ENCODE measurements around the gene PRAME.
"Not testable (repeated sequence)": the region's sequence is repeated elsewhere in the genome, so short reads cannot be mapped to it uniquely, and the experiment has no call there.

Gene PRAME

GRCh38 chr22:22590136-22590891 lies 31.2 kb upstream of the PRAME start:
- DNase-seq (ENCODE audit: low read depth) = no peak
- TF ChIP-seq CTCF (IDR thresholded peaks at IDR 0.05; ENCODE audit: control insufficient read depth, insufficient read depth, low read depth, low read length, missing control alignments) = no peak
- no peak overlapping the region for H3K4me3 ChIP-seq (ENCODE audit: control insufficient read depth, low read depth, low read length)

- DNase-seq (ENCODE audit: low read depth) = no peak
- no peak overlapping the region for H3K4me3 ChIP-seq (ENCODE audit: control insufficient read depth, low read depth, low read length)
- TF ChIP-seq CTCF (IDR thresholded peaks at IDR 0.05; ENCODE audit: control insufficient read depth, insufficient read depth, low read depth, low read length, missing control alignments) = no peak
Observed at GRCh38 chr22:22588485-22589164, 29.6 kb upstream of the PRAME start.

- no peak for TF ChIP-seq CTCF (IDR thresholded peaks at IDR 0.05; ENCODE audit: control insufficient read depth, insufficient read depth, low read depth, low read length, missing control alignments)
- DNase-seq (ENCODE audit: low read depth) = no peak
- H3K4me3 ChIP-seq (ENCODE audit: control insufficient read depth, low read depth, low read length) = no peak overlapping the region
Observed at GRCh38 chr22:22587577-22588188, 28.6 kb upstream of the PRAME start.

- DNase-seq (ENCODE audit: low read depth) = no peak
- H3K4me3 ChIP-seq (ENCODE audit: control insufficient read depth, low read depth, low read length) = no peak overlapping the region
- no peak for TF ChIP-seq CTCF (IDR thresholded peaks at IDR 0.05; ENCODE audit: control insufficient read depth, insufficient read depth, low read depth, low read length, missing control alignments)
Observed at GRCh38 chr22:22584722-22585121, 25.7 kb upstream of the PRAME start.

- H3K4me3 ChIP-seq (ENCODE audit: control insufficient read depth, low read depth, low read length) = no peak overlapping the region
- no peak for DNase-seq (ENCODE audit: low read depth)
- no peak for TF ChIP-seq CTCF (IDR thresholded peaks at IDR 0.05; ENCODE audit: control insufficient read depth, insufficient read depth, low read depth, low read length, missing control alignments)
Observed at GRCh38 chr22:22583030-22583429, 24.0 kb upstream of the PRAME start.

- not testable (repeated sequence) for DNase-seq (ENCODE audit: low read depth); H3K4me3 ChIP-seq (ENCODE audit: control insufficient read depth, low read depth, low read length)
Observed at GRCh38 chr22:22581524-22581923, 22.5 kb upstream of the PRAME start.
